Adrenal gland (tissue), 5 donors: ENCODE results near the gene MMP19.

Experiments
- CTCF ChIP-seq, 6 experiments: fragments of 450-650 bp in 4 of 6; fragments of 200-600 bp in 2 of 6; sonication (generic) in 1 of 6; IDR thresholded peaks; 1 replicate in 5 of 6; 2 replicates in 1 of 6; pipeline versions ENCODE4 v1.5.1 to v1.8.0; 2016 to 2021; ENCODE audit warnings: antibody characterized with exemption in 6 of 6, mild to moderate bottlenecking in 2 of 6, moderate library complexity in 1 of 6
- POLR2A ChIP-seq, 2 donors: fragments of 450-650 bp; IDR thresholded peaks; one replicate each; pipeline ENCODE4 v1.6.1; 2017; ENCODE audit warnings: antibody characterized with exemption in 2 of 2, mild to moderate bottlenecking in 2 of 2, moderate library complexity in 1 of 2
- donor health status: DM: no; HTN: no; CAD: no.

- TF ChIP-seq CTCF (IDR thresholded peaks at IDR 0.05) (no peak), POLR2A (IDR thresholded peaks at IDR 0.05) (no peak)
These were observed 11.3 kb downstream of the MMP19 start for GRCh38 chr12:55831447-55831815.
